Liver (tissue), 9 donors: ENCODE results near the gene PCNT. TPM values are rescaled to one million over a fixed set of nuclear protein-coding genes. Genes with fewer than 3 reads are reported as not detected.

Experiments used
- DNase-seq: peaks from one replicate; pipeline ENCODE4 v3.0.0-alpha.2; 2017; ENCODE audit warnings: low spot score
- H3K27ac ChIP-seq, 2 donors: one replicate each; pipeline ENCODE4 v1.7.0; 2013; ENCODE audit warnings: inconsistent platforms in 2 of 2, low read length in 2 of 2, control low read depth in 1 of 2, low read depth in 1 of 2, mild to moderate bottlenecking in 1 of 2
- H3K27me3 ChIP-seq, 4 donors: one replicate each; pipeline versions ENCODE4 v1.6.1 to v1.7.0; 2013; ENCODE audit warnings: low read length in 3 of 4, inconsistent platforms in 1 of 4, mild to moderate bottlenecking in 1 of 4, moderate library complexity in 1 of 4; ENCODE audit not compliant: control insufficient read depth in 4 of 4, insufficient read depth in 4 of 4
- H3K36me3 ChIP-seq, 4 donors: one replicate each; pipeline versions ENCODE4 v1.6.1 to v1.7.0; 2013; ENCODE audit warnings: low read length in 3 of 4, mild to moderate bottlenecking in 3 of 4, low read depth in 1 of 4, moderate library complexity in 1 of 4; ENCODE audit not compliant: control insufficient read depth in 4 of 4, insufficient read depth in 3 of 4
- H3K4me1 ChIP-seq, 4 donors: one replicate each; pipeline versions ENCODE4 v1.6.1 to v1.7.0; 2013; ENCODE audit warnings: low read length in 3 of 4, mild to moderate bottlenecking in 3 of 4, moderate library complexity in 1 of 4; ENCODE audit not compliant: control insufficient read depth in 4 of 4, insufficient read depth in 4 of 4
- H3K4me3 ChIP-seq, 3 donors: one replicate each; pipeline versions ENCODE4 v1.6.1 to v1.7.0; 2013; ENCODE audit warnings: low read length in 3 of 3, control low read depth in 1 of 3, low read depth in 1 of 3, mild to moderate bottlenecking in 1 of 3
- H3K9ac ChIP-seq, 2 donors: one replicate each; pipeline ENCODE4 v1.7.0; 2013; ENCODE audit warnings: low read length in 2 of 2, mild to moderate bottlenecking in 2 of 2, moderate library complexity in 2 of 2, control low read depth in 1 of 2, low read depth in 1 of 2
- H3K9me3 ChIP-seq, 4 donors: one replicate each; pipeline versions ENCODE4 v1.6.1 to v1.7.0; 2013; ENCODE audit warnings: low read length in 3 of 4; ENCODE audit not compliant: control insufficient read depth in 4 of 4
- EGR1 ChIP-seq, 2 donors: IDR thresholded peaks; 2 replicates each; pipeline ENCODE4 v1.6.1; 2016 to 2018; ENCODE audit warnings: antibody characterized with exemption in 2 of 2, low read depth in 2 of 2
- FOXA1 ChIP-seq: IDR thresholded peaks from 2 replicates; pipeline ENCODE4 v1.6.1; 2016; ENCODE audit warnings: antibody characterized with exemption
- FOXA2 ChIP-seq: IDR thresholded peaks from 2 replicates; pipeline ENCODE4 v1.6.1; 2016; ENCODE audit warnings: antibody characterized with exemption
- GABPA ChIP-seq, 2 donors: IDR thresholded peaks in 1 of 2; conservative IDR thresholded peaks in 1 of 2; 2 replicates each; pipeline ENCODE4 v1.6.1; 2016; ENCODE audit warnings: antibody characterized with exemption in 2 of 2, mild to moderate bottlenecking in 1 of 2, moderate library complexity in 1 of 2
- HNF4A ChIP-seq, 2 donors: conservative IDR thresholded peaks; 2 replicates each; pipeline ENCODE4 v1.6.1; 2016; ENCODE audit warnings: antibody characterized with exemption in 2 of 2, mild to moderate bottlenecking in 2 of 2
- MAX ChIP-seq: IDR thresholded peaks from 2 replicates; pipeline ENCODE4 v1.6.1; 2016; ENCODE audit warnings: antibody characterized with exemption
- NR2F2 ChIP-seq: IDR thresholded peaks from 2 replicates; pipeline ENCODE4 v1.6.1; 2016; ENCODE audit warnings: antibody characterized with exemption
- RAD21 ChIP-seq, 2 donors: IDR thresholded peaks; 2 replicates each; pipeline ENCODE4 v1.6.1; 2016; ENCODE audit warnings: antibody characterized with exemption in 2 of 2, mild to moderate bottlenecking in 2 of 2
- RXRA ChIP-seq, 2 donors: IDR thresholded peaks; 2 replicates each; pipeline ENCODE4 v1.6.1; 2017 to 2018; ENCODE audit warnings: antibody characterized with exemption in 2 of 2, mild to moderate bottlenecking in 1 of 2
- SP1 ChIP-seq: IDR thresholded peaks from 2 replicates; pipeline ENCODE4 v1.6.1; 2018; ENCODE audit warnings: antibody characterized with exemption, mild to moderate bottlenecking
- TAF1 ChIP-seq: conservative IDR thresholded peaks from 2 replicates; pipeline ENCODE4 v1.6.1; 2016; ENCODE audit warnings: antibody characterized with exemption, mild to moderate bottlenecking
- YY1 ChIP-seq: IDR thresholded peaks from 2 replicates; pipeline ENCODE4 v1.6.1; 2016; ENCODE audit warnings: antibody characterized with exemption, mild to moderate bottlenecking
- WGBS: extraction: QIAGEN DNeasy Blood & Tissue Kit; methylation state at CpG from one replicate; pipeline ENCODE4 v1.1.7; 2013; 5-methylcytosine and 5-hydroxymethylcytosine counted together
- polyA plus RNA-seq, 2 donors: library from polyadenylated mRNA; stranded (reverse) in 1 of 2; unstranded in 1 of 2; fragments of 200-250 nt in 1 of 2; fragments of >200 nt in 1 of 2; fragmentation: Nextera tagmentation in 1 of 2; extraction: Ambion mirVana in 1 of 2; gene quantifications; one replicate each; pipeline versions ENCODE4 v1.2.1 to v1.2.3, GENCODE V29; 2013 to 2015
- total RNA-seq, 2 donors: library from RNA; depleted of rRNA; stranded (reverse); fragments of >200 nt; gene quantifications; one replicate each; pipeline ENCODE4 v1.2.3, GENCODE V29; 2014
- TF ChIP-seq, protein P1 (sequence below): IDR thresholded peaks from 2 replicates; pipeline ENCODE4 v1.6.1; 2016; ENCODE audit warnings: antibody characterized with exemption
- donor health status: healthy.
- donor health status: healthy.
- donor health status: healthy.
- donor health status: healthy.
- donor health status: healthy.

The PCNT gene
- total and polyA plus RNA-seq, 4 donors, result 6.7 to 36.8 (median 15.2) TPM

GRCh38 chr21:46294647-46295176 lies 29.2 kb upstream of the PCNT start:
- no peak for DNase-seq
- WGBS, result 68% methylated on average over 10 of the region's 10 CpGs
- no peaks in the 10 kb centered on the region for H3K9me3 ChIP-seq
- peaks cover 0 to 10% (median 5%) of the 10 kb centered on the region in 4 donors for H3K4me1 ChIP-seq
- peaks cover 0 to 7% (median 0%) of the 10 kb centered on the region in 4 donors for H3K36me3 ChIP-seq
- H3K4me3 ChIP-seq, result no peak overlapping the region
- no peak overlapping the region for H3K9ac ChIP-seq
- H3K27me3 ChIP-seq, result no peaks in the 10 kb centered on the region
- TF ChIP-seq YY1, result no peak
- no peak for TF ChIP-seq FOXA2
- no peak for TF ChIP-seq MAX
- TF ChIP-seq NR2F2, result no peak
- TF ChIP-seq RAD21 (IDR thresholded peaks at IDR 0.05), result no peak
- no peak for TF ChIP-seq SP1
- no peak for TF ChIP-seq RXRA (IDR thresholded peaks at IDR 0.05)
- no peak for TF ChIP-seq TAF1
- no peak for TF ChIP-seq EGR1 (IDR thresholded peaks at IDR 0.05; ENCODE audit: low read depth in 2 of 2)
- no peak for TF ChIP-seq FOXA1
- TF ChIP-seq, protein P1, sequence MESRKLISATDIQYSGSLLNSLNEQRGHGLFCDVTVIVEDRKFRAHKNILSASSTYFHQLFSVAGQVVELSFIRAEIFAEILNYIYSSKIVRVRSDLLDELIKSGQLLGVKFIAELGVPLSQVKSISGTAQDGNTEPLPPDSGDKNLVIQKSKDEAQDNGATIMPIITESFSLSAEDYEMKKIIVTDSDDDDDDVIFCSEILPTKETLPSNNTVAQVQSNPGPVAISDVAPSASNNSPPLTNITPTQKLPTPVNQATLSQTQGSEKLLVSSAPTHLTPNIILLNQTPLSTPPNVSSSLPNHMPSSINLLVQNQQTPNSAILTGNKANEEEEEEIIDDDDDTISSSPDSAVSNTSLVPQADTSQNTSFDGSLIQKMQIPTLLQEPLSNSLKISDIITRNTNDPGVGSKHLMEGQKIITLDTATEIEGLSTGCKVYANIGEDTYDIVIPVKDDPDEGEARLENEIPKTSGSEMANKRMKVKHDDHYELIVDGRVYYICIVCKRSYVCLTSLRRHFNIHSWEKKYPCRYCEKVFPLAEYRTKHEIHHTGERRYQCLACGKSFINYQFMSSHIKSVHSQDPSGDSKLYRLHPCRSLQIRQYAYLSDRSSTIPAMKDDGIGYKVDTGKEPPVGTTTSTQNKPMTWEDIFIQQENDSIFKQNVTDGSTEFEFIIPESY, result no peak
- H3K27ac ChIP-seq, result no peak overlapping the region

DNA sequence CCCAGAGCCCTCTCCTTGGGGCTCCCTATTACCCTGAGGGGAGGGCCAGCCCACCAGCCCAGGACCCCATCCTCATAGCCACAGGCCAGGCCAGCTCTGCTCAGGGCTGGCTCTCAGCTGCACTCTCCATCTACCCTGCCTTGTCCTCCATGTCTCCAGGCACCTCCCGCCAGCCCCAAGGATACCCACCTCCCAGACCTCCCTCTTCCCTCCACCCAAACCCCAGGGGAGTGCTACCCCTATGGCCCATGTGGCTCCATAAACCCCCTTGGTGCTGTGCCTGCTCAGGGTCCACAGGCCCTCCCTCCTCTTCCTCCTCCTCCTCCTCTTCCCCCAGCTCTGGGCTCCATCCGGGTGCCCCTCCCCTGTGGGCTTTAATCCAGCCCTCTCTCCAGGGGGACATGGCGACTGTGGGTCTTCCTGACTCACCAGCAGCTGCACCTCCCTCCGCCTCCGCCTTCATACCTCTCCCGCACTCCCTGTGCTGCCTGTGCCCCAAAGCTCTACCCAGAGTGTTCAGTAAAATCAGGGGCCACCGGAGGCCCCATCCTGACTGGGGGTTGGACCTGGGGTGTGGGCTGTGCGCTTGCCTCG lies 28.7 kb upstream of the PCNT start:
- no peaks in the 10 kb centered on the region for H3K27me3 ChIP-seq
- TF ChIP-seq NR2F2 (no peak), YY1 (no peak), RXRA (IDR thresholded peaks at IDR 0.05) (no peak), EGR1 (IDR thresholded peaks at IDR 0.05; ENCODE audit: low read depth in 2 of 2) (no peak)
- TF ChIP-seq, protein P1, result no peak
- WGBS, result 66% methylated on average over 9 of the region's 9 CpGs

GRCh38 chr21:46295996-46296752 lies 27.8 kb upstream of the PCNT start:
- no peak for TF ChIP-seq HNF4A (conservative IDR thresholded peaks at IDR 0.05)
- peak in 1 of 2 donors; percentile 31 for TF ChIP-seq GABPA (IDR thresholded peaks at IDR 0.05 in 1 of 2, conservative IDR thresholded peaks at IDR 0.05 in 1 of 2)
- TF ChIP-seq MAX, result peak; percentile 40
- no peaks in the 10 kb centered on the region for H3K9me3 ChIP-seq
- no peaks in the 10 kb centered on the region for H3K27me3 ChIP-seq
- peaks cover 0 to 5% (median under 1%) of the 10 kb centered on the region in 4 donors for H3K36me3 ChIP-seq
- H3K27ac ChIP-seq, result no peak overlapping the region
- no peak for DNase-seq
- H3K4me1 ChIP-seq, result peaks cover 0 to 10% (median 5%) of the 10 kb centered on the region in 4 donors
- H3K4me3 ChIP-seq, result no peak overlapping the region
- H3K9ac ChIP-seq, result no peak overlapping the region
- 42% methylated on average over 29 of the region's 29 CpGs for WGBS

More for the DNA sequence above, 28.7 kb upstream of the PCNT start:
- peaks cover 0 to 10% (median 5%) of the 10 kb centered on the region in 4 donors for H3K4me1 ChIP-seq
- H3K4me3 ChIP-seq, result no peak overlapping the region
- peaks cover 0 to 7% (median 0%) of the 10 kb centered on the region in 4 donors for H3K36me3 ChIP-seq
- DNase-seq, result no peak
- no peak overlapping the region for H3K27ac ChIP-seq
- H3K9me3 ChIP-seq, result no peaks in the 10 kb centered on the region
- no peak overlapping the region for H3K9ac ChIP-seq
